ENCODE results near the gene HMCN1. TPM values are rescaled to one million over a fixed set of nuclear protein-coding genes. Genes with fewer than 3 reads are reported as not detected.

Gene HMCN1
- total and polyA plus RNA-seq, 2 donors (not counting 1 experiment from before 2014, with no cell fraction given) = 6.8 to 21.0 TPM

DNA sequence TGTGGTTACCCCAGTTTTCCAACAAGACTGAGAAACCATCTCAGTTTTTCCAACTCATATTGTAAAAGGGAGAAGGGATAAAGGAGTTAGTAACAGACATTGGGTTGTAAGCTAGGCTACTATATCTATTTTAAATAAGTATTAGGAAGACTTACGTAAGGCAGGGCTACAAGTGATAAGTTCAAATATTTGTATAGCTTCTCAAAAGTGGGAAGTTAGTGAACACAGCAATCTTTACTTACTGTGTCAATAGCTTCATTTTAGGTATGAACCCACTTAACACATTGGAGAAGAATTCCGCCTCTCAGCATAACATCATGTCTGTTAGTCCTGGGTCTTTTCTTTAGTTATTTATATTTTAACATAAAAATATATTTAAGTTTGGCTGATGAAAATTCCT, 320.7 kb downstream of the HMCN1 start:
- Histone ChIP-seq H3K4me2 (ENCODE audit: extremely low read depth, insufficient read depth, low read length) (no peak overlapping the region), H3K4me1 (ENCODE audit: control insufficient read depth, extremely low read depth, insufficient read depth, low read length) (no peaks in the 10 kb centered on the region), H3K4me3 (replicated peaks in 1 of 4; ENCODE audit: control extremely low read depth in 1 of 4, insufficient read depth in 1 of 4, low read depth in 3 of 4, low read length in 4 of 4) (no peak overlapping the region), H3K27me3 (ENCODE audit: control insufficient read depth, insufficient read depth, low read length) (no peaks in the 10 kb centered on the region), H4K20me1 (ENCODE audit: control insufficient read depth, extremely low read depth, insufficient read depth, low read length) (no peaks in the 10 kb centered on the region), H3K27ac (ENCODE audit: insufficient read depth, low read length) (no peak overlapping the region), H2AFZ (ENCODE audit: low read length) (no peak overlapping the region), H3K79me2 (ENCODE audit: control insufficient read depth, insufficient read depth, low read length) (no peaks in the 10 kb centered on the region), H3K9ac (ENCODE audit: insufficient read depth, low read length) (no peak overlapping the region), H3K36me3 (ENCODE audit: control insufficient read depth, insufficient read depth, low read length) (no peaks in the 10 kb centered on the region), H3K9me3 (ENCODE audit: control insufficient read depth, insufficient read depth, low read depth, low read length) (no peaks in the 10 kb centered on the region)
- no peak for DNase-seq (ENCODE audit: low read depth in 2 of 2)
- TF ChIP-seq, protein P1, sequence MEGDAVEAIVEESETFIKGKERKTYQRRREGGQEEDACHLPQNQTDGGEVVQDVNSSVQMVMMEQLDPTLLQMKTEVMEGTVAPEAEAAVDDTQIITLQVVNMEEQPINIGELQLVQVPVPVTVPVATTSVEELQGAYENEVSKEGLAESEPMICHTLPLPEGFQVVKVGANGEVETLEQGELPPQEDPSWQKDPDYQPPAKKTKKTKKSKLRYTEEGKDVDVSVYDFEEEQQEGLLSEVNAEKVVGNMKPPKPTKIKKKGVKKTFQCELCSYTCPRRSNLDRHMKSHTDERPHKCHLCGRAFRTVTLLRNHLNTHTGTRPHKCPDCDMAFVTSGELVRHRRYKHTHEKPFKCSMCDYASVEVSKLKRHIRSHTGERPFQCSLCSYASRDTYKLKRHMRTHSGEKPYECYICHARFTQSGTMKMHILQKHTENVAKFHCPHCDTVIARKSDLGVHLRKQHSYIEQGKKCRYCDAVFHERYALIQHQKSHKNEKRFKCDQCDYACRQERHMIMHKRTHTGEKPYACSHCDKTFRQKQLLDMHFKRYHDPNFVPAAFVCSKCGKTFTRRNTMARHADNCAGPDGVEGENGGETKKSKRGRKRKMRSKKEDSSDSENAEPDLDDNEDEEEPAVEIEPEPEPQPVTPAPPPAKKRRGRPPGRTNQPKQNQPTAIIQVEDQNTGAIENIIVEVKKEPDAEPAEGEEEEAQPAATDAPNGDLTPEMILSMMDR (conservative IDR thresholded peaks at IDR 0.05 in 1 of 2, IDR thresholded peaks at IDR 0.05 in 1 of 2; ENCODE audit: low read depth in 1 of 2, low read length in 2 of 2) = no peak
- no peak for TF ChIP-seq EZH2 (IDR thresholded peaks at IDR 0.05; ENCODE audit: low read length, missing control alignments)

DNA sequence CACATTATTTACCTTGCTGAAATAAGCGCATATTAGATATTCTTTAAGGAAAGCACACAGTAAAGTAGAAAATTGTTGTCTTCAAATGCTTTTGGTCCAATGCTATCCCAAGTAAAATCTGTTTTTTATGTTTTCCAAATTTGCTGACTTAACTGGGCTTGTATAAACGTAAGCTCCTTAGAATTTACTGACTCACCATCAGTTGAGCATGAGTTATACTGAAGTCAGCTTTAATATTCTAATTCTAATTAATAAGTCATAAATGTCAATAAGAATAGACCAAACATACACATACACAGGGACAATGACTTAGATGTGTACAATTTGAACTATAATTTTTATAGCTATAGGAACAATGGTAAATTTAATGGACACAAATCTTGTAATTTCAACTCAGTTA, 321.7 kb downstream of the HMCN1 start:
- Histone ChIP-seq H3K36me3 (ENCODE audit: control insufficient read depth, insufficient read depth, low read length) (no peaks in the 10 kb centered on the region), H4K20me1 (ENCODE audit: control insufficient read depth, extremely low read depth, insufficient read depth, low read length) (no peaks in the 10 kb centered on the region), H3K9me3 (ENCODE audit: control insufficient read depth, insufficient read depth, low read depth, low read length) (no peaks in the 10 kb centered on the region), H3K4me1 (ENCODE audit: control insufficient read depth, extremely low read depth, insufficient read depth, low read length) (no peaks in the 10 kb centered on the region), H3K9ac (ENCODE audit: insufficient read depth, low read length) (no peak overlapping the region), H3K27me3 (ENCODE audit: control insufficient read depth, insufficient read depth, low read length) (no peaks in the 10 kb centered on the region), H3K79me2 (ENCODE audit: control insufficient read depth, insufficient read depth, low read length) (no peaks in the 10 kb centered on the region), H2AFZ (ENCODE audit: low read length) (no peak overlapping the region), H3K4me3 (replicated peaks in 1 of 4; ENCODE audit: control extremely low read depth in 1 of 4, insufficient read depth in 1 of 4, low read depth in 3 of 4, low read length in 4 of 4) (no peak overlapping the region), H3K27ac (ENCODE audit: insufficient read depth, low read length) (no peak overlapping the region), H3K4me2 (ENCODE audit: extremely low read depth, insufficient read depth, low read length) (no peak overlapping the region)
- DNase-seq (ENCODE audit: low read depth in 2 of 2) = peak; percentile 20 to 24
- TF ChIP-seq, protein P1 (conservative IDR thresholded peaks at IDR 0.05 in 1 of 2, IDR thresholded peaks at IDR 0.05 in 1 of 2; ENCODE audit: low read depth in 1 of 2, low read length in 2 of 2) = no peak

DNA sequence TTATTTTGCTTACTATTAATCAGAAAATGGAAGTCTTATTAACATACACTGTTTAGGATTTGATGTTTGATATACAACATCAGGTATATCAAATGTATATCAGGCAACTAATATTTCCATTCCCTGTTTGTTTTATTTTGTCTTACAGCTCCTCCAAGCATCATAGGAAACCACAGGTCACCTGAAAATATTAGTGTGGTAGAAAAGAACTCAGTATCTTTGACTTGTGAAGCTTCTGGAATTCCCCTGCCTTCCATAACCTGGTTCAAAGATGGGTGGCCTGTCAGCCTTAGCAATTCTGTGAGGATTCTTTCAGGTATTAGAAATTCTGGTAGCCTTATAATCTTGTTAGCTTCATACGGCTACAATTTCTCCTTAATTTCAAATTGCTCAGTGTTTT, 322.9 kb downstream of the HMCN1 start:
- Histone ChIP-seq H3K36me3 (ENCODE audit: control insufficient read depth, insufficient read depth, low read length) (no peaks in the 10 kb centered on the region), H3K4me2 (ENCODE audit: extremely low read depth, insufficient read depth, low read length) (no peak overlapping the region), H4K20me1 (ENCODE audit: control insufficient read depth, extremely low read depth, insufficient read depth, low read length) (no peaks in the 10 kb centered on the region), H3K27ac (ENCODE audit: insufficient read depth, low read length) (no peak overlapping the region), H3K79me2 (ENCODE audit: control insufficient read depth, insufficient read depth, low read length) (no peaks in the 10 kb centered on the region), H3K27me3 (ENCODE audit: control insufficient read depth, insufficient read depth, low read length) (no peaks in the 10 kb centered on the region), H3K4me1 (ENCODE audit: control insufficient read depth, extremely low read depth, insufficient read depth, low read length) (no peaks in the 10 kb centered on the region), H3K9ac (ENCODE audit: insufficient read depth, low read length) (no peak overlapping the region), H3K4me3 (replicated peaks in 1 of 4; ENCODE audit: control extremely low read depth in 1 of 4, insufficient read depth in 1 of 4, low read depth in 3 of 4, low read length in 4 of 4) (no peak overlapping the region), H2AFZ (ENCODE audit: low read length) (no peak overlapping the region), H3K9me3 (ENCODE audit: control insufficient read depth, insufficient read depth, low read depth, low read length) (no peaks in the 10 kb centered on the region)
- no peak for TF ChIP-seq EZH2 (IDR thresholded peaks at IDR 0.05; ENCODE audit: low read length, missing control alignments)
- TF ChIP-seq, protein P1 (conservative IDR thresholded peaks at IDR 0.05 in 1 of 2, IDR thresholded peaks at IDR 0.05 in 1 of 2; ENCODE audit: low read depth in 1 of 2, low read length in 2 of 2) = no peak
- no peak for DNase-seq (ENCODE audit: low read depth in 2 of 2)
